Smooth muscle cell (in vitro differentiated cells): Measurements from ENCODE around the gene HIBCH. TPM values are rescaled to one million over a fixed set of nuclear protein-coding genes. Genes with fewer than 3 reads are reported as not detected.

ENCODE experiments used
- DNase-seq: peaks from one replicate; lab custom pipeline; 2025; ENCODE audit not compliant: unreplicated experiment; lab: John Stamatoyannopoulos, UW
- H2AFZ ChIP-seq: fragments of 200-600 bp; sonication (generic); 2 replicates; pipeline ENCODE4 v1.6.0; 2016; ENCODE audit warnings: antibody characterized with exemption, low read depth, mild to moderate bottlenecking
- H3F3A ChIP-seq: fragments of 200-600 bp; sonication (generic); 2 replicates; pipeline ENCODE4 v1.6.0; 2017; ENCODE audit warnings: antibody characterized with exemption, low read depth
- H3K27ac ChIP-seq: fragments of 200-600 bp; sonication (generic); 2 replicates; pipeline ENCODE4 v1.5.1; 2016; ENCODE audit warnings: low read depth, mild to moderate bottlenecking
- H3K27me3 ChIP-seq: fragments of 200-600 bp; sonication (generic); 2 replicates; pipeline ENCODE4 v1.6.1; 2016; ENCODE audit warnings: low read depth, mild to moderate bottlenecking
- H3K36me3 ChIP-seq: fragments of 200-600 bp; sonication (generic); 2 replicates; pipeline ENCODE4 v1.5.1; 2016; ENCODE audit warnings: low read depth
- H3K4me1 ChIP-seq: fragments of 200-600 bp; sonication (generic); 2 replicates; pipeline ENCODE4 v1.5.1; 2016; ENCODE audit warnings: low read depth
- H3K4me2 ChIP-seq: fragments of 200-600 bp; sonication (generic); 2 replicates; pipeline ENCODE4 v1.6.0; 2016; ENCODE audit warnings: mild to moderate bottlenecking
- H3K4me3 ChIP-seq: fragments of 200-600 bp; sonication (generic); 2 replicates; pipeline ENCODE4 v1.5.1; 2016; ENCODE audit warnings: mild to moderate bottlenecking
- H3K79me2 ChIP-seq: fragments of 200-600 bp; sonication (generic); 2 replicates; pipeline ENCODE4 v1.6.0; 2016; ENCODE audit warnings: low read depth, mild to moderate bottlenecking
- H3K9ac ChIP-seq: fragments of 200-600 bp; sonication (generic); 2 replicates; pipeline ENCODE4 v1.6.0; 2016; ENCODE audit warnings: low read depth
- H3K9me3 ChIP-seq: fragments of 200-600 bp; sonication (generic); replicated peaks from 2 replicates; pipeline ENCODE4 v1.5.1; 2016; ENCODE audit warnings: low read depth
- H4K20me1 ChIP-seq: fragments of 200-600 bp; sonication (generic); 2 replicates; pipeline ENCODE4 v1.6.0; 2016; ENCODE audit warnings: low read depth
- CTCF ChIP-seq: fragments of 200-600 bp; sonication (generic); IDR thresholded peaks from 2 replicates; pipeline ENCODE4 v1.5.1; 2017; ENCODE audit warnings: borderline replicate concordance, mild to moderate bottlenecking, antibody characterized with exemption; ENCODE audit not compliant: insufficient read depth, poor library complexity, severe bottlenecking
- WGBS: methylation state at CpG from one replicate; pipeline ENCODE4 v1.1.7; 2016; ENCODE audit warnings: low lambda C conversion rate; 5-methylcytosine and 5-hydroxymethylcytosine counted together
- polyA plus RNA-seq: library from polyadenylated mRNA; unstranded; fragments of >200 nt; fragmentation: Nextera tagmentation; extraction: Ambion mirVana; gene quantifications from 2 replicates; pipeline ENCODE4 v1.2.1, GENCODE V29; 2016
- total RNA-seq: library from RNA; depleted of rRNA; stranded (reverse); fragments of >200 nt; gene quantifications from 2 replicates; pipeline ENCODE4 v1.2.3, GENCODE V29; 2014

Gene HIBCH
- total and polyA plus RNA-seq, 2 experiments from 2014 or later: 16.6 to 18.1 TPM

DNA sequence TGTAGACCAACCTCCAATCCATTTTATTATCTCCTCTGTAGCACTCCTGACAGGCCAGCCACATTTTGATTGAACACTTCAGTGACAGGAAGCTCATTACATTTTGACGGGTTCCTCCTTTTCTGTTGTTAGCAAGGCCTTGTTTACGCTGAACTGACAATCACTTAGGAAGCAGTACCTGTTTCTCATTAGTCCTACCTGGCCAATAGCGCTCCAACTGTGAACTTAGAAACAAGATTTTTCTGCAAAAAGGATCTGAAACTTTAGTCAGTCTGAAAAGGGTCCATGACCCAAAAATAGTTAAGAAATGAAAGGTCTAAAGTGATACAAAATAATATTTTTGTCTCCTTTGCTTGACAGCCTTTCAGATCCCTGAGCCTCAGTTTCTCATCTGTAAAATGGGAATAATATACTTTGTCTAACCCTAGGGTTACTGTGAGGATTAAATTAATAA lies 137.5 kb downstream of the HIBCH start:
- Histone ChIP-seq H3K27ac (no peak overlapping the region), H3K4me2 (no peak overlapping the region), H3K79me2 (no peaks in the 10 kb centered on the region), H3K27me3 (peaks cover 8% of the 10 kb centered on the region), H3K4me3 (no peak overlapping the region), H3F3A (no peaks in the 10 kb centered on the region), H2AFZ (no peak overlapping the region), H3K9ac (no peak overlapping the region), H3K36me3 (no peaks in the 10 kb centered on the region), H3K9me3 (no peaks in the 10 kb centered on the region), H3K4me1 (peaks cover 7% of the 10 kb centered on the region), H4K20me1 (no peaks in the 10 kb centered on the region)
- TF ChIP-seq CTCF: no peak
- 88% methylated on average over 3 of the region's 3 CpGs for WGBS
- DNase-seq: no peak

DNA sequence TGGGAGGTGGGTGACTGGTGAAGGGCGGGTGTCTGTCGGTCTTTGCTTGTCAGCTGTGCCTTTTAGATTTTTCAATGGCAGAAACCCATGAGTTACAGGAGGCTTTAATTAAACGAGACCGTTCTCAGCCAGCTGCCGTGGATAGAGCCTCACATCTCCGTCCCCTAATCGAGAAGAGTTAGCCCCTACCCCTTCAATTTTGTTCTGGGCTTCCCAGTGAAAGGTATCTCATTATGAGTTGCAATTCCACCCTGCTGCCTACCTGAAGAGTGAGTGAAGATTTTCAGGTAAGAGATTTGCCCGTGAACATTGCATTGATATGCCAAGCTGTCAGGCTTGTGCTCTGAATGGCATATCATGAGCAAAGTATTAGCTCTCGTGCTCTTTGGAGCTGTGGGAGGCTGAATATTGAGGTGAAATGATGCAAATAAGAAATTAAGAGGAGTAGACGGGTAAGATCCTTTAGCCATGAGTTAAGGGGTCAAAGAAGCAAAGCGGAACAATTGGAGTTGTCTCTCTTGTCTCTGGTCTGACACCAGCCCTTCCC lies 138.4 kb downstream of the HIBCH start:
- Histone ChIP-seq H3F3A (no peaks in the 10 kb centered on the region), H3K9me3 (no peaks in the 10 kb centered on the region), H3K27me3 (peaks cover 8% of the 10 kb centered on the region), H3K4me3 (peak overlapping the region; percentile 63), H3K9ac (no peak overlapping the region), H3K4me2 (peak overlapping the region; percentile 96), H3K4me1 (peaks cover 7% of the 10 kb centered on the region), H3K27ac (no peak overlapping the region), H3K36me3 (no peaks in the 10 kb centered on the region), H3K79me2 (no peaks in the 10 kb centered on the region), H2AFZ (no peak overlapping the region), H4K20me1 (no peaks in the 10 kb centered on the region)
- 36% methylated on average over 11 of the region's 11 CpGs for WGBS
- DNase-seq: no peak
- no peak for TF ChIP-seq CTCF

DNA sequence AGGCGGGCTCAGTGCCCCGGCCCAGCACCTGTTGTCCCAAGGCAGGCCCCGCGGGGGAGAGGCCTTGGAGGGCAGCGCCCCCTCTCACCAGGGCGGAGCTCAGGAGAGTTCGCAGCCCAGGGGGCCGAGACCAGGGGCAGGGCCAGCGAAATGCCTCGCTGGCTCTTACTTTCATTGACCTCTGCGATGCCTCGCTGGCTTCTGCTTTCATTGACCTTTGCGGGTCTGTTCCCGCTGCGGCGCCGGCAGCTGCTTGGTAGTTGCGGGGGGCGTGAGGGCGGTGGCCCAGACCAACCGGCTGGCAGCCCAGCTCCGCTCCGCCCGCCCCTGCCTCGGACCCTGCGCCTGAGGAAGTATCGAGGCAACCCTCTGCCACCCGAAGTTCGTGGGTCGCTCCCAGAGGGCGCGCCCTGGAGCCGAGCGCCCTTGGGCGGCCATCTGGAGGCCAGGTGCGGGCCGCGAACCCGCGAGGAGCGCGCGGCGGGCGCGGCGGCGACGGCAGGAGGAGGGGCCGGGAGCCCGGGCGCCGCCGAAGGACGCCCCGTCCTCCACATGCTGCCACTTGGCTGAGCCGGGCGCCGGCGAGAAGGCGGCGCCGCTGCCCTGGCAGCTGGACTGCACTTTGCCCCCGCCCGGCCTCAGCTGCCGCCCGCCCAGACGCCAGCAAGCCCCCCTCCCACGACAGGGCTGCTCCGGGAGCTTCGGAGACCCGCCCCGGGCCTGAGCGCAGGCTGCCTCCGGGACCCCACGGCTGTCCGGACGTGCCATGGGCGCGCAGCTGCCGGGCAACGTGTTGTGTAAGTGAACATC lies 139.1 kb downstream of the HIBCH start:
- 1% methylated on average over 76 of the region's 82 CpGs for WGBS
- H2AFZ ChIP-seq: peak overlapping the region; percentile 39
- H3K27me3 ChIP-seq: peaks cover 8% of the 10 kb centered on the region
- H3K27ac ChIP-seq: no peak overlapping the region
- DNase-seq: no peak
- no peaks in the 10 kb centered on the region for H4K20me1 ChIP-seq
- H3F3A ChIP-seq: no peaks in the 10 kb centered on the region
- peak overlapping the region; percentile 96 for H3K4me2 ChIP-seq
- H3K9me3 ChIP-seq: no peaks in the 10 kb centered on the region
- TF ChIP-seq CTCF: no peak
- peaks cover 7% of the 10 kb centered on the region for H3K4me1 ChIP-seq
- H3K4me3 ChIP-seq: peak overlapping the region; percentile 63
- H3K9ac ChIP-seq: peak overlapping the region; percentile 11
- H3K79me2 ChIP-seq: no peaks in the 10 kb centered on the region
- H3K36me3 ChIP-seq: no peaks in the 10 kb centered on the region
